GM21529 (cell line): ENCODE measurements around the gene TROAP.
"Not testable (repeated sequence)": the region's sequence is repeated elsewhere in the genome, so short reads cannot be mapped to it uniquely, and the experiment has no call there.

Source experiments
- ATAC-seq: cut with Tn5 transposase; IDR thresholded peaks from one replicate; pipeline ENCODE4 v1.9.1; 2021; ENCODE audit not compliant: unreplicated experiment

The TROAP gene

GRCh38 chr12:49294086-49294803 lies 28.8 kb upstream of the TROAP start:
- no peak for ATAC-seq

DNA sequence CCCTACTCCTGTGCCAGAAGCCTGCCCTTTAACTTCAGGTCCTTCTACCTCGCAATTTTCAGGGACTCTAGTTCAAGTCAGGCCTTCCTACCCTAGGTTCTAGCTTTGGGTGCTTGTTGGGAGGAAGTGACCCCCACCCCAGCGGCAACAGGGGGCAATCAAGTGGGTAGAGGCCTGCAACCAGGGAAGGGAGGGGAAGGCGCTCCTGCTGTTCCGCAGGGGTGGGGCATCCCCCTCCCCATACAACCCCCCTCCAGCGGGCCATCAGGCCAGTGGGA lies 28.3 kb upstream of the TROAP start:
- ATAC-seq, result no peak

DNA sequence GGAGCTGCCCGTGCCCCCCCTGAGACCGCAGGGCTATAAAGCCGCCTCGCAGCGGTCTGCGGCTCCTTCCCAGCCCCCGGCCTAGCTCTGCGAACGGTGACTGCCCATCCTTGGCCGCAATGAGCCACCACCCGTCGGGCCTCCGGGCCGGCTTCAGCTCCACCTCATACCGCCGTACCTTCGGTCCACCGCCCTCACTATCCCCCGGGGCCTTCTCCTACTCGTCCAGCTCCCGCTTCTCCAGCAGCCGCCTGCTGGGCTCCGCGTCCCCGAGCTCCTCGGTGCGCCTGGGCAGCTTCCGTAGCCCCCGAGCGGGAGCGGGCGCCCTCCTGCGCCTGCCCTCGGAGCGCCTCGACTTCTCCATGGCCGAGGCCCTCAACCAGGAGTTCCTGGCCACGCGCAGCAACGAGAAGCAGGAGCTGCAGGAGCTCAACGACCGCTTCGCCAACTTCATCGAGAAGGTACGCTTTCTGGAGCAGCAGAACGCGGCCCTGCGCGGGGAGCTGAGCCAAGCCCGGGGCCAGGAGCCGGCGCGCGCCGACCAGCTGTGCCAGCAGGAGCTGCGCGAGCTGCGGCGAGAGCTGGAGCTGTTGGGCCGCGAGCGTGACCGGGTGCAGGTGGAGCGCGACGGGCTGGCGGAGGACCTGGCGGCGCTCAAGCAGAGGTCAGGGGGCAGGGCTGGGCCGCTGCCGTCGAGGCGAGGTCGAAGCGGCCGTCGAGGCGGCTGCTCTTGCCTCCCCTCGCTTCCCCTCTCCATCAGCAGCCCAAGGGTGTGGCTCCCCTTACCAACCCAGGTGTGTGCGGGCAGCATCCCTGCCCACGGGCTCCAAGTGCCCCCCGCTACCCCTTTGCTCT lies 27.7 kb upstream of the TROAP start, which contains the start of gene PRPH:
TSS of gene PRPH (plus strand) at position 66 of the 855 bp plus-strand sequence. CDS start at position 120, 54 bp downstream.
- no peak for ATAC-seq

- no peak for ATAC-seq
These were observed 26.8 kb upstream of the TROAP start for GRCh38 chr12:49296034-49296835.

GRCh38 chr12:49296836-49297694 lies 26.0 kb upstream of the TROAP start:
- ATAC-seq, result no peak

DNA sequence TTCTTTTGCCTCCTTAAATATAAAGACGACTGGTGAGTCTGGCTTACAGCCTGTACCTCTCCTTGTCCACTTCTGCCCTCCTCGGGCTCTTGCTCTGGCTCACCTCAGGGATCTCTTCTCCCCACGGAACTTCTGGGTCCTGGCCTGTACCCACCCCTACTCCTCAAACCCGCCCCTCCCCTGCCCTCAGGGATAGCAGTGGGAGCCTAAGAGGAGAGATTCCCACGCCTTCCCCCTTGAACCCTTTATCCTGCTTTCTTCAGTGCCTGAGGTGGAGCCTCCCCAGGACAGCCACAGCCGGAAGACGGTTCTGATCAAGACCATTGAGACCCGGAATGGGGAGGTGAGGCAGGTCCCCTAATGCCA lies 25.4 kb upstream of the TROAP start:
- no peak for ATAC-seq

- ATAC-seq, result no peak
These were observed 24.9 kb upstream of the TROAP start for GRCh38 chr12:49298160-49298559.

- ATAC-seq, result no peak
These were observed 21.3 kb upstream of the TROAP start for GRCh38 chr12:49301760-49302159.

GRCh38 chr12:49304161-49304560 lies 18.9 kb upstream of the TROAP start:
- ATAC-seq, result no peak

- no peak for ATAC-seq
These were observed 17.1 kb upstream of the TROAP start for GRCh38 chr12:49305762-49306510.

DNA sequence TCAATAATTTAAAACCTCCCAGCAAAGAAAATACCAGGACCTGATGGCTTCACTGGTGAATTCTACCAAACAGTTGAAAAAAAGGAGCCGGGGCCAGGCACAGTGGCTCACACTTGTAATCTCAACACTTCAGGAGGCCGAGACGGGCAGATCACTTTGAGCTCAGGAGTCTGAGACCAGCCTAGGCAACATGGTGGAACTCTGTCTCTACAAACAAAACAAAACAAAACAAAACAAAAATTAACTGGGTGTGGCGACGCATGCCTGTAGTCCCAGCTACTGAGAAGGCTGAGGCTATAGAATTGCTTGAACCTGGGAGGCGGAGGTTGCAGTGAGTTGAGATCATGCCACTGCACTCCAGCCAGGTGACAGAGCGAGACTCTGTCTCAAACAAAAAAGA lies 13.7 kb upstream of the TROAP start:
- no peak for ATAC-seq

DNA sequence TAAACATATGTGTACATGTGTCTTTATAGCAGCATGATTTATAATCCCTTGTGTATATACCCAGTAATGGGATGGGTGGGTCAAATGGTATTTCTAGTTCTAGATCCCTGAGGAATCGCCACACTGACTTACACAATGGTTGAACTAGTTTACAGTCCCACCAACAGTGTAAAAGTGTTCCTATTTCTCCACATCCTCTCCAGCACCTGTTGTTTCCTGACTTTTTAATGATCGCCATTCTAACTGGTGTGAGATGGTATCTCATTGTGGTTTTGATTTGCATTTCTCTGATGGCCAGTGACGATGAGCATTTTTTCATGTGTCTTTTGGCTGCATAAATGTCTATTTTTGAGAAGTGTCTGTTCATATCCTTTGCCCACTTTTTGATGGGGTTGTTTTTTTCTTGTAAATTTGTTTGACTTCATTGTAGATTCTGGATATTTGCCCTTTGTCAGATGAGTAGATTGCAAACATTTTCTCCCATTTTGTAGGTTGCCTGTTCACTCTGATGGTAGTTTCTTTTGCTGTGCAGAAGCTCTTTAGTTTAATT lies 12.5 kb upstream of the TROAP start:
- not testable (repeated sequence) for ATAC-seq

DNA sequence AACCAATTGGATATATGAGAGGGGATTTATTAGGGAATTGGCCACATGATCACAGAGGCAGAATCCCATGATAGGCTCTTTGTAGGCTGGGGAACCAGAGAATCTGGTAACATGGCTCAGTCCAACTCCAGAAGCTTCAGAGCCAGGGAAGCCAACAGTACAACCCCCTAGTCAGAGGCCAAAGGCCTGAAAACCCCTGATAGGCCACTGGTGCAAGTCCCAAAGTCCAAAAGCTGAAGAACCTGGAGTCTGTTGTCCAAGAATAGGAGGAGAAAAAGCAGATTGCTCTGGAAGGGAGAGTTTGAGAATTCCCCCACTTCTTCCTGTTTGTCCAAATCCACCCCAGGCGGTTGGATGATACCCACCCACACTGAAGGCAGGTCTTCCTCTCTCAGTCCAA lies 8.2 kb upstream of the TROAP start:
- no peak for ATAC-seq

DNA sequence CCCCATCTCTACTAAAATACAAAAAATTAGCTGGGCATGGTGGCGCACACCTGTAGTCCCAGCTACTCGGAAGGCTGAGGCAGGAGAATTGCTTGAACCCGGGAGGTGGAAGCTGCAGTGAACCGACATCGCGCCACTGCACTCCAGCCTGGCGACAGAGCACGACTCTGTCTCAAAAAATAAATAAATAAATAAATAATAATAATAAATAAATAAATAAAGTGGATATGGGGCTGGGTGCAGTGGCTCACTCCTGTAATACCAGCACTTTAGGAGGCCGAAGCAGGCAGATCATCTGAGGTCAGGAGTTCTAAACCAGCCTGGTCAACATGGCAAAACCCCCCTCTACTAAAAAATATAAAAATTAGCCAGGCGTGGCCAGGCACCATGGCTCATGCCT lies 5.9 kb upstream of the TROAP start:
- not testable (repeated sequence) for ATAC-seq

DNA sequence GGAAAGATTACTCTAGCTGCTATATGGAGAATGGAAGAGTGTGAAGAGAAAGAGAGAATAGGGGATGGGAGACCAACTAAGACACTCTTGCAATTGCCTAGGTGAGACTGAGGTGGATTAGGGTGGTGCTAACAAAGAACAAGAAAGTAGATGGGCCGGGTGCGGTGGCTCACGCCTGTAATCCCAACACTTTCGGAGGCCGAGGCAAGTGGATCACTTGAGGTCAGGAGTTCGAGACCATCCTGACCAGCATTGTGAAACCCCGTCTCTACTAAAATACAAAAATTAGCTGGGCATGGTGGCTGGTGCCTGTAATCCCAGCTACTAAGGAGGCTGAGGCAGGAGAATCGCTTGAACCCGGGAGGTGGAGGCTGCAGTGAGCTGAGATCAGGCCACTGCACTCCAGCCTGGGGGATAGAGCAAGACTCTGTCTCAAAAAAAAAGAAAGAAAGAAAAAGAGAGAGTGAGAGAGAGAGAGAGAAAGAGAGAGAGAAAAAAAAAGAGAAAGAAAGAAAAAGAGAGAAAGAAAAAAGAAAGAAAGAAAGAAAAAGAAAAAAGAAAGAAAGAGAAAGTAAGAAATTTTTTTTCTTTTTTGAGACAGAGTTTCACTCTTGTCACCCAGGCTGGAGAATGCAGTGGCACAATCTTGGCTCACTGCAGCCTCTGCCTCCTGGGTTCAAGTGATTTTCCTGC lies 2.5 kb upstream of the TROAP start:
- not testable (repeated sequence) for ATAC-seq

DNA sequence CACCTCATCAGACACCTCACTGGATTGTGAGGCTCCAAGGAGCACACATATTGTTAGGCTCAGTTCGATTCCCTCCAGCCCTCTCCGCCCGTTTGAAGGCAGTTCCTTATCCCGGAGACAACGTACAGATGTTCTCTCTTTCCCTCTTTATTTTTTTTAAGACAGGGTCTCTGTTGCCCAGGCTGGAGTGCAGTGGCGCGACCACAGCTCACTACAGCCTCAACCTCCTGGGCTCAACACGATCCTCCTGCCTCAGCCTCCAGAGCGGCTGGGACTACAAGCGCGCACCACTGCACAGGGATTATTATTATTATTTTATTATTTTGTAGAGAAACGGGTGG lies 718 bp upstream of the TROAP start:
- no peak for ATAC-seq

DNA sequence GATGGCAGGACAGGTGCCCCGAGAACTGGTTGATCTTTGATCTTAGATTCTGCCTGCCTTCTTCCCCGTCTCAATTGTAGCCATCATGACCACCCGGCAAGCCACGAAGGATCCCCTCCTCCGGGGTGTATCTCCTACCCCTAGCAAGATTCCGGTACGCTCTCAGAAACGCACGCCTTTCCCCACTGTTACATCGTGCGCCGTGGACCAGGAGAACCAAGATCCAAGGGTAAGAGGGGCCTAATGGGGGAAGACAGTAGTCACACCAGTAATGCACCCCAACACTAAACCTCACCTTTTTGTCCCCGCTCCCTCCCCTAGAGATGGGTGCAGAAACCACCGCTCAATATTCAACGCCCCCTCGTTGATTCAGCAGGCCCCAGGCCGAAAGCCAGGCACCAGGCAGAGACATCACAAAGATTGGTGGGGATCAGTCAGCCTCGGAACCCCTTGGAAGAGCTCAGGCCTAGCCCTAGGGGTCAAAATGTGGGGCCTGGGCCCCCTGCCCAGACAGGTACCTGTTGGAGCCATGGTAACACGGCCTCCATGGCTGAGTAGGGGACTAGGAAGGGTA lies 556 bp downstream of the TROAP start:
- ATAC-seq, result no peak

- no peak for ATAC-seq
These were observed 2.6 kb downstream of the TROAP start for GRCh38 chr12:49325606-49326005.

GRCh38 chr12:49327368-49327767 lies 4.3 kb downstream of the TROAP start:
- ATAC-seq, result no peak
